DND-41 (cell line): Measurements from ENCODE around the gene TYW1B.
"Not testable (repeated sequence)": the region's sequence is repeated elsewhere in the genome, so short reads cannot be mapped to it uniquely, and the experiment has no call there.

Experiments used
- CTCF ChIP-seq: IDR thresholded peaks from 2 replicates; pipeline ENCODE4 v1.5.1; 2012; ENCODE audit warnings: borderline replicate concordance, low read length, moderate library complexity, mild to moderate bottlenecking; ENCODE audit not compliant: poor library complexity, severe bottlenecking; ENCODE audit errors: extremely low read depth
- EZH2 ChIP-seq: IDR thresholded peaks from 3 replicates; pipeline ENCODE4 v1.6.1; 2012; ENCODE audit warnings: borderline replicate concordance, low read depth, mild to moderate bottlenecking, moderate library complexity, low read length, inconsistent platforms; ENCODE audit not compliant: severe bottlenecking

GRCh38 chr7:72708371-72709050 lies 119.5 kb downstream of the TYW1B start:
- TF ChIP-seq CTCF, EZH2: not testable (repeated sequence)
